SK-MEL-5 (cell line): Measurements from ENCODE around the gene CTDP1. TPM values are rescaled to one million over a fixed set of nuclear protein-coding genes. Genes with fewer than 3 reads are reported as not detected.

Experiments used
- DNase-seq: peaks from one replicate; pipeline ENCODE4 v3.0.0-alpha.2; 2016; ENCODE audit warnings: low read depth, low spot score
- in situ Hi-C: cut with HindIII; loops from 2 replicates; pipeline ENCODE4 v1.10.0; 2016; ENCODE audit warnings: low sequenced_read_pairs, high pct_unique_total_duplicates, low pct_unique_long_range_greater_than_20kb
- total RNA-seq: library from RNA; depleted of rRNA; stranded (reverse); fragments of >200 nt; shearing (Covaris generic); gene quantifications from 2 replicates; pipeline ENCODE4 v1.2.3, GENCODE V29; 2014

The CTDP1 gene
- total RNA-seq, 1 experiment from 2014 or later = 17.6 TPM

DNA sequence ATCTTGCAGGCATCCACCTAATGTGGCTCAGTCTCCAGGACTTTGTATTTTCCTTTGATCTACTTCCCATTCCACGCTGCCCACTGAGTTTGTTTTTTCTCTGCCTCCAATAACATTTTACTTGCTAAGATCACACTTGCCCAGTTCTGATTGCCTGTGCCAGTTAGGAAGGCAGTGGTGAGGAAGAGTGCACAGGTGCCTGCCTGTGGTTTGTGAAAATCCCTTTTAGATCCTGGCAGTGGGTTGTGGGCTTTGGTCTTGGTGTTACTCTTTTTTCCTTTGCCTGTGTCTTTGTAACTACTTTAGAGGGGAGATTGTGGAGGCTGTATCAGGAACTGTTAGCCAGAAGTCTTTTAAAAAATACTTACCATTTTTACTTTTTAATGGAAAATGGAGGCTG lies 81.3 kb downstream of the CTDP1 start:
- in situ Hi-C loops = no loop called here
- no peak for DNase-seq

DNA sequence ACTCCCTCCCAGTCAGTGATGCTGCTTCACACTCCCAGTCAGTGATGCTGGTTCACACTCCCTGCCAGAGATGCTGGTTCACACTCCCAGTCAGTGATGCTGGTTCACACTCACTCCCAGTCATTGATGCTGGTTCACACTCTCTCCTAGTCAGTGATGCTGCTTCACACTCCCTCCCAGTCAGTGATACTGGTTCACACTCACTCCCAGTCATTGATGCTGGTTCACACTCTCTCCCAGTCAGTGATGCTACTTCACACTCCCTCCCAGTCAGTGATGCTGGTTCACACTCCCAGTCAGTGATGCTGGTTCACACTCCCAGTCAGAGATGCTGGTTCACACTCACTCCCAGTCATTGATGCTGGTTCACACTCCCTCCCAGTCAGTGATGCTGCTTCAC lies 83.8 kb downstream of the CTDP1 start:
- no peak for DNase-seq
- in situ Hi-C loops = no loop called here

DNA sequence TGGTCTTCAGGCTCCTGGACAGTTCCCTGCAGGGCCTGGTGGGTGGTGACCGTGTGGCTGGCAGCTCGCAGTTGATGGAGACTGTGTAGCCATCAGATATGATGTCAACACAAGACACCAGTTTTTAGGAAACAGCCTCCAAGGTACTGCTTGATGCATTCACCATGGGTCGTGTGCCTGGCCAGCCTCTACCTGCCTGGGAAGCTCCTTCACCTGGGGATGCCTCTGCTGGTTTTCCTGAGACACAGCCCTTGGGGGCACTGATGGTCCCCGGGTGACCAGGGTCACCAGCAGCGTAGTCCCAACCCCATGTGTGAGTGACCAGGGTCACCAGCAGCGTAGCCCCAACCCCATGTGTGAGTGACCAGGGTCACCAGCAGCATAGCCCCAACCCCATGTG lies 84.5 kb downstream of the CTDP1 start:
- in situ Hi-C loops = no loop called here
- no peak for DNase-seq

DNA sequence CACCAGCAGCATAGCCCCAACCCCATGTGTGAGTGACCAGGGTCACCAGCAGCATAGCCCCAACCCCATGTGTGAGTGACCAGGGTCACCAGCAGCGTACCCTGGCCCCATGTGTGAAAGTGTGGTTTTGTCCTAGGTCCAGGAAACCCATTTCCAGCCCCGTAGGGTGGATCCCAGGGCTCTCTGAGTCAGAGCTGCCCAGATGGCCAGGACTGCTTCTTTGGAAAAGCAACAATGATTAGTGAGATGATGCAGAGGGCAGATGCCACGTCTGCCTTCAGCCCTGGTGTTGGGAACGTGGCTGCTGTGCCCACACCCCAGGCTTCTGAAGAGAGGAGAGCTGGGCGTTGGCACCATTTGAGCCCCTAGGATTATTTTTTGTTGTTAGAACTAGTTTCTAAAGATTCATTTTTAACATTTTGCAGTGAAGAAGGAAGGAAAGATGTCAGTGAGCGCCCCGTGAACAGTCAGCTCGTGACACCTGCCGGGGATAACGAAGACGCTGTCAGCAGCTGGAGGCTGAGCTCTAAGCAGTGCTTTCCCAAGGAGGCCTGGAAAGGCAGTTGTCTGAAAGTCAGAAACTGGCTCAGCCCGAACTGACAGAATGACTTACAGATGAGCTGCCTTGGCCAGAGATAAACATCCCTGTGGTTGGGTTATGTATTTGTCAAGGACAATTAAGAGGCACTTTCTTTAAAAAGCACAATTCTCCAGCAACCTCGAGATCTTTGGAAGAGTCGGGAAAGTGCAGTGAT lies 86.1 kb downstream of the CTDP1 start:
- no peak for DNase-seq

DNA sequence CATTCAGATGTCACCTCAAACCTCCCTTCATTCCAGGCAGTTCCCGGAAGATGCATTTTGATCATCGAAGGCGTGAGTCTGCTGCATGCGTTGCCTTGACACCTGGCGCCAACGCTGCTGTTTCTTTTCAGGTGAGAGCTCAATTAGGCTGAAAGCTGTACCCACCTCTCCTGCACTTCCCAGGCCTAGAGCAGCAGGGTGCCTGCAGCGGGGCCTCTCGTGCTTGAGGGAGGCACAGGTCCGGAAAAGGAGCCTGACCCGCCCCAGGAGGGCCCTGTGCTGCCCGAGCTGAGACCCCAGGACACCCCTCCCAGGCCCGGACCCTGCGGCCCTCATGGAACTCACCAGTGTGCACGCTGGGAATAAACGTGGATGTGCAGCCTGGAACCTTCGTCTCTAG lies 86.7 kb downstream of the CTDP1 start:
- in situ Hi-C loops = no loop called here
- no peak for DNase-seq

More for the DNA sequence above, 86.1 kb downstream of the CTDP1 start:
- in situ Hi-C loops = no loop called here

DNA sequence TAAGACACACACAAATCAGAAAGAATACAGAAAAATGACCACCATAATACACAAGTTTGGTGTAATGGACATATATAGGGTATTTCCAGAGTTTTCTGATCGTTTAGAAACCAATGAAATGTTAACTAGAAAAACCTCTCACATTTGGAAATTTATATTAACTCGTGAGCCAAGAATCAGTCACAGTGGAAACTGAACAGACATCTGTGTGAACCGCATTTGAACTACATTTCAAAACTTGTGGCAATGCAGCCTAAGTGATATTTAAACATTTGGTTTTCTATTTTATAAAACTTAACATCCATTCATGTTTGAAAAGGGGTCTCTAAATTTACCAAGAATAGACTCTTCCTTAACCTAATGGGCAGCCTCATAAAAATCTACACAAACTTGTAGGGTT lies 89.1 kb downstream of the CTDP1 start:
- in situ Hi-C loops = no loop called here
- no peak for DNase-seq

DNA sequence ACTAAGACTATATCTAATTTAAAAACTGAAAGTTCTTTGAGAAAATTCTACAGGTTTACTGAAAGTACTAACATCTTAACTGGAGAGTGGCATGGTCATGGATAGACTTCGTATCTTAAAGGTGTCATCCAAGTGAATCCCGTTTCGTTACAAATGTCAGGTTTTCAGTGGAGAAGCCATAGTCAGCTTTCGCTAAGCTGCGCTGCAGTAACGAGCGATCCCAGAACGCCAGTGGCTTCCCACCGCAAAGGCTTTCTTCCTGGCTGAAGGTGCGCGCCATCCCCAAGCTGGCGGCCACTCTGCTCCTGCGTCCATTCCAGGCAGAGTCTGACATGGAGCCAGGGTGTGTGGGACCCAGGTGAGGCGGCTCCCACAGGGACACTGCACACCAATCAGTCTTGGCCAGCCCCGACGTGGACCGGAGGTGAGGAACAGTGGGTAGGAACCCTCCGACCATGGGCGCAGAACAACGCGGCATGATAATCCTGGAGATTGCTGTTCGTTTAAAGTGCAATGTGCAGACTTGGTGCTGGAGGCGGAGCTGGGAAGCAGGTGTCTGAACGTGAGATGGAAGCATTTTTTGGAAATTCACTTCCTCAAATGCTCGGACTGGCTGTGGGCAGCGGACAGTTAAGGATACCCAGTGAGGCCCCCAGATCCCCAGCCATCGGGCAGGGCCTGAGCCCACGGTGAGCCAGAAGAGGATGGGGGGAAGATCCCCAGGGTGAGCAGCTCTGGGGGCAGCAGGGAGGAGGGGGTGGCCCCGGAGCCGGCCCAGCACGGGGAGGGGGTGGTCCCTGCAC lies 90.3 kb downstream of the CTDP1 start:
- no peak for DNase-seq
- in situ Hi-C loops = no loop called here

DNA sequence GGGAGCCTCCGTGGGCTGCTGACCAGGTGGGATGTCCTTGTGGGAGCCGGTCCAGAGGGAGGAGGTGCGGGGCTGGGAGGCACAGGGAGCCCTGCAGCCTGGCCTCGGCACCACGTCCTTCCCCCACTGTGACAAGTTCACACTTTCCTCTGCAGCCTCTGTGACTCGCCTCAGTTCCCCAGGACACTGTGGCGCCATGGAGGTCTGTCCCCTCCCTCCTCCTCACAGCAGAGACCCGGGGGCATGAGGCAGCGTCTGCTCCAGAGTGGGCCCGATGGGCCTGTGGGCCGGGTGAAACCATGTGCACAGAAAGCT lies 90.9 kb downstream of the CTDP1 start:
- no peak for DNase-seq
- in situ Hi-C loops = no loop called here

DNA sequence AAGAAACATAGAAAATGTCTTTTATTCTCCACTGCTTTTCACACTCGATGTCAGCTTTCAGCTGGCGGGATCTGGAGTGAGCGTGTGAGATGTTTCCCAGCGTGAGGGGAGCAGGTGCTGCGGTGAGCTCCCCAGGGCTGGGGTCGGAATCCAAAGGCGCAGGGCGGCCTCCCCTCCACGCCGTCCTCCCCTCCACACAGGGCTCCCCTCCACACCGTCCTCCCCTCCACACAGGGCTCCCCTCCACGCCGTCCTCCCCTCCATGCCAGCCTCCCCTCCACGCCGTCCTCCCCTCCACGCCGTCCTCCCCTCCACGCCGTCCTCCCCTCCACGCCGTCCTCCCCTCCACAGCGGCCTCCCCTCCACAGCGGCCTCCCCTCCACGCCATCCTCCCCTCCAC lies 91.2 kb downstream of the CTDP1 start:
- no peak for DNase-seq

DNA sequence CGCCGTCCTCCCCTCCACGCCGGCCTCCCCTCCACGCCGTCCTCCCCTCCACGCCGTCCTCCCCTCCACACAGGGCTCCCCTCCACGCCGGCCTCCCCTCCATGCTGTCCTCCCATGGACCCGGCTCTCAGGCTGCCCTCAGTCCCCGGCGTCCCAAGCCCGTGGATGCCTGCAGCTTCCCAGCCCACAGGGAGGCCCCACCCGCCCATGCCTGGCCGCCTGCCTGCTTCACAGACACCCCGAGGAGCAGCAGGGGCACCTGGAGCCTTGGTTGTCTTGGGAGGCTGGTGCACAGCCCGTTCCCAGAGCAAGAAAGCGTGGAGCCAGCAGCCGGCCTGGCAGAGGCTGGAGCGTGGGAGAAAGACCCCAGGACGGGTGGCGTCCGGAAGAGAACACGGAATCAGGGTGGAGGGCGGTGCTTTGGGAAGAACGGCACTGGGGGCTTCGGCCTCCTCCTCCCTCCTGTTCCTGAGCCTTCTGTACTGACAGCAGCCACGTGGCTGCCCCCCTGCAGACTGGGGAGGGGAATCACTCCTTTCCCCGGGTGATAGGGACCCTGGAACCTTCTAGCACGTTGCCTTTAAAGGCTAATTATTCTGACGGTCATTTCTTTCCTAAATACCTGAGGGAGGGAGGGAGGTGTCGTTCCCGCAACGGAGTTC lies 92.0 kb downstream of the CTDP1 start:
- in situ Hi-C loops = no loop called here
- DNase-seq = no peak

More for the DNA sequence above, 91.2 kb downstream of the CTDP1 start:
- in situ Hi-C loops = no loop called here

DNA sequence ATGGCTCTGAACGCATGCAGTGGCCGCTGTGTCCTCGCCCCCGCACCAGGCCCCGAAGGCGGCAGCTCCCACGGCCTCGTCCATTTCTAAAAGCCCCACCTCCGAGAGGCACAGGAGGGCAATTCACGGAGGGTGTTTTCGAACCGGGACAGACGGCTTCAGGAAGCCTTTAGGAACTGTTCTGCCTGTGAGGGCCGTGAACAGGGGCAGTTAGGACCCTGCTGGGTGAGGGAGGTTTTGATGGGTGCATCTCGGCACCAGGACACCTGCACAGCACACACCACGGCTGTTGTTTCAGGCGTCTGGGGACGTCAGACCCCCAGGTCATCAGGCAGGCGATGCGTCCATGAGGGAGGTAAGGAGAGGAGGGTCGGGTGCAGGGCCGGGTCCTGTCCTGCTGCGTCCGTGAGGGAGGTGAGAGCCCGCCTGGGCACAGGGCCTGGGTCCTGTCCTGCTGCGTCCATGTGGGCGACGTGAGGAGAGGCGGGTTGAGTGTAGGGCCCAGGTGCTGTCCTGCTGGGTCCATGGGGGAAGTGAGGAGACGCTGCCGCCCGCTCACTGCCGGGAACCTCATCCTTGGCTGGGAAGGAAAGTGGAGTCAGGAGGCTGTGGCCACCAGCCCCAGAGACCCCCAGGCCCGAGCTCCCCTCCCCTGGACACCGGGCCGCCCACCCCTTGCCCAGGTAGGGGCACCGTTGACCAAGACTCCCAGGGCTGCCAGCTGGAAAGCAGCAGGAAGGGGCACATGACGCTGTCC lies 92.7 kb downstream of the CTDP1 start:
- no peak for DNase-seq
- in situ Hi-C loops = no loop called here

DNA sequence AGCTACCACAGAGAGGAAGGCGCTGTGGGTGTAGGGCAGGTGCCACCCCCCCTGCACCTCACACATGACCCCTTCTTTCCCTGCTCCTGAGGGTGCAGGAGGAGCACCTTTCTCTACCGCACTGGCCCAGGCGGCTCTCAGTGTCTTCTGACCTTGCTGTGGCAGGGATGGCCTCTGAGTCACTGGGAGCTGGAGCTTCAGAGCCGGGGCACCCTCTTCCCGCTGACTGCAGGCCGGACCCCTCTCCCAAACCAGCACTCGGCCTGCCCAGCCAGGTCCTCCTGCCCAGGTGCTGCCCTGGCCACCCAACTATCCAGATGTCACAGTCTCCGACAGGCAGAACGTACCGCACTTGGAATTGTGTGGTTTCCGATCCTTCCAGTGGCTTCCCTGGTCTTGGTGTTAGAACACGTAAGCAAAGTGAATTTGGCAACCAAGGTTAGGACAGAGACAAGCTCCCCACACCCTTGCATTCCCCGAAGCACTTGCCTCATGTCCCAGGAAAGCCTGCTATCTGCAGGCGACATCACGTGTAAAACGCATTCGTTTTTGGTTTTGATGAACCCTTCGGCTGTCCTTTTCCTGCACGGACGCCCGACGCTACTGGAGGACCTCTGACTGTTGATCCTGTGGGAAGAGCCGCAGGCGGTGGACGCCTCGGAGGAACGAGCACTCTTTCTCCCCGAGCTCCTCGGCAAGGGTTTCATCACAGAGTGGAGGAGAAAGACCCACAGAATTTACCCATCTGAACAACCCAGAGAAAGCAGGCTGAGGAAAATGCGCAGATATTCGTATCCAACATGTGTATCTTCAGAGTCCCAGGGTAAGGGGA lies 93.5 kb downstream of the CTDP1 start:
- no peak for DNase-seq
- in situ Hi-C loops = no loop called here

DNA sequence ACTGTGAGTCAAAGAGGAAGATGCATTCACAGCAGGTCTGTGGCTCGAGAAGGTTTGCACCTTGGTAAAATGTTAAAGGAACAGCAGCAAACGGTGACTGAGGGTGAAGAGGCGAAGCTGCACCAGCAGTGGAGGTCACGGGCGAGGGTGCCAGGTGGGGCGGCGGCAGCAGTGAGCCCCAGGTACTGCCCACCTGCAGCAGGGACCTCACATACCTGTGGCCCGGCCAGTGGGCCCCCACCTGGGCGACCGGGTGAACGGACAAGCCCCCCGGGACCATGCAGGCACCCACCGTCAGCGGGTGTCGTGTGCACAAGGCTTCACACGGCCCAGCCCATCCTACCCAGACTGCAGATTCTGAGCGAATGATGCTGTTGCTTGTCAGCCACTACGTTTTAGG lies 94.5 kb downstream of the CTDP1 start:
- DNase-seq = no peak
- in situ Hi-C loops = no loop called here

DNA sequence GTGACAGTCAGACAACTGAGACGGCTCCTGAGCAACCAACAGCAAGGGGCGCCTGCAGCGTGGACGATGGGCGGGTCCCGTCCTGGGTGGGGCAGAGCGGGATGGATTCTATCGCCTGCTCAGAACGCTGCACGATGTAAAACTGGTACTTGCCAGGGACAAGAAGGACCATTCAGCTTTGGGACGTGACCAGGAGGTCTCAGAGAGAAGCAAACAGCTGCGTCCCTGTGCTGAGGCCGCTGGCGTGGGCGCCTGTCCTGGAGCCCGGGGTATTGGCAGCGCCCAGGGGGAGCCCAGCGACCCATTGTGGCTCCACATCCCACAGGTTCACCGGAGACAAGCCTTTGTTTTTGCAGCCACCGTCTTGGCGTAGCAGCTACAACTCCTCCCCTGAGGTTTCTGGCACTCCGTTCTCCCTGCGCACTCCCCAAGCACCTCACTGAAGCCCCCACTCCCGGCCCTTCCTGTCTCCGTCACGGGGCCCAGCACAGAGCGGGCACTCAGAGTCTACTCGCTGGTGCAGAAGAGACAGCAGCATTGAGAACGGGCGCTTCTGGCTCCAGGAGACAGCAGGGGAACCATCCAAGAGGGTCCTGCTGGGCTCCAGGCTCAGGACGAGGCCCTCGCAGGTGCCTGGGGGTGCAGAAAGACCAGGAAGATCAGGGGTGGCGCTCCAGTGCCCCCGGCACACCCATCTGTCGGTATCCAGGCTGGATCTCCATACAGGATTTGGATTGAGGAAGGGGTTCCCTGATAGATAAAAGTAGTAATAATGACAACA lies 96.0 kb downstream of the CTDP1 start:
- DNase-seq = no peak
- in situ Hi-C loops = no loop called here

DNA sequence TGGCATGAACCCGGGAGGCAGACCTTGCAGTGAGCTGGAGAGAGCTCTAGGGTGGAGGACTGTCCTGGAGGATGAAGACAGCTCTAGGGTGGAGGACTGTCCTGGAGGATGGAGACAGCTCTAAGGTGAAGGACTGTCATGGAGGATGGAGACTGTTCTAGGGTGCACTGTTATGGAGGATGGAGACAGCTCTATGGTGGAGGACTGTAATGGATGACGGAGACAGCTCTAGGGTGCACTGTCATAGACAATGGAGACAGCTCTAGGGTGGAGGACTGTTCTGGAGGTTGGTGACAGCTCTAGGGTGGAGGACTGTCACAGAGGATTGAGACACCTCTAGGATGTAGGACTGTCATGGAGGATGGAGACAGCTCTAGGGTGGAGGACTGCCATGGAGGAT lies 97.1 kb downstream of the CTDP1 start:
- DNase-seq = no peak
- in situ Hi-C loops = no loop called here

DNA sequence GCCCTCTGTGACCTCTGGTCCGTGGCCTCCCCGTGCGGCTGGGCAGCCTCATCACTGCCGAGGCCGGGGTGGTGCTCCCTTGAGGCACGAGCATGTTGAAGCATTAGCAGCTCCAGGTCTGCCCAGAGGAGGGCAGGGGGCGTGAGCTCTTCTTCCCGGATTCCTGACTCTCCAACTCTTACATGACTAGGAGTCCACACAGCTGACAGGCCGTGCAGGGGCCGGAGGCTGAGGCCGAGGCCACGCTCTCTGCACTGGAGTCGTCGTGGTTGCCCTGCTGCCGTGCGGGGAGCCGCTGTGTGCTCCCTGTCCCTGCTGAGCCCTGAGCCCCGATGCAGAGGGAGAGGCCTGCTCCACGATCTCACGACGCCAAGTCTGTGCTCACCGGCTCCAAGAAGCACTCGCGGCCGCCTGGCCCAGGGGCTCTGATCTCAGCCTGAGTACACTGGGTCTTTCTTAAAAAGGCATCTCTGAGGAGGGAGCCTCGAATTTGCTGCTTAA lies 98.7 kb downstream of the CTDP1 start:
- DNase-seq = no peak
- in situ Hi-C loops = no loop called here
